ENCODE measurements around the gene CHST11.
A peak's percentile ranks its signal among the peaks of the same experiment; 100 is the strongest.
"Not testable (repeated sequence)": the region's sequence is repeated elsewhere in the genome, so short reads cannot be mapped to it uniquely, and the experiment has no call there.

Gene CHST11

GRCh38 chr12:104568487-104568868, 111.7 kb downstream of the CHST11 start:
- no peak for DNase-seq

DNA sequence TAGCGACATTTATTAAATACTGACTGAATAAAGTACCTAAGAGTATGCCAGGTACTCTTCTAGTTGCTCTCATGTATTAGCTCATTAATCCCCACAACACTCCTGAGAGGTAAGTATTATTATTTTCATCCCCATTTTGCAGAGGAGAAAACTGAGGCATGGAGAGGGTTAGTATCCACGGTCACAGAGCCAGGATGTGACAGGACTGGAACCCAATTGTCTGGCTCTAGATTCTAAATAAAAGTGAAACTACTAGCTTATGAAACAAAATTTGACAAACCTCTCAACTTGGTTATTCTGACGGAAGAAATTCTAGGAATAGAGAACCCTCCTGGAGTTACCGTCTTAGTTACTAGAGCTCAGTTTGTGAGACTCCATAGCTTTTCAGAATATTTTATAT, 112.2 kb downstream of the CHST11 start:
- DNase-seq = no peak

GRCh38 chr12:104569346-104570173, 112.8 kb downstream of the CHST11 start:
- DNase-seq = peak; percentile 98

DNA sequence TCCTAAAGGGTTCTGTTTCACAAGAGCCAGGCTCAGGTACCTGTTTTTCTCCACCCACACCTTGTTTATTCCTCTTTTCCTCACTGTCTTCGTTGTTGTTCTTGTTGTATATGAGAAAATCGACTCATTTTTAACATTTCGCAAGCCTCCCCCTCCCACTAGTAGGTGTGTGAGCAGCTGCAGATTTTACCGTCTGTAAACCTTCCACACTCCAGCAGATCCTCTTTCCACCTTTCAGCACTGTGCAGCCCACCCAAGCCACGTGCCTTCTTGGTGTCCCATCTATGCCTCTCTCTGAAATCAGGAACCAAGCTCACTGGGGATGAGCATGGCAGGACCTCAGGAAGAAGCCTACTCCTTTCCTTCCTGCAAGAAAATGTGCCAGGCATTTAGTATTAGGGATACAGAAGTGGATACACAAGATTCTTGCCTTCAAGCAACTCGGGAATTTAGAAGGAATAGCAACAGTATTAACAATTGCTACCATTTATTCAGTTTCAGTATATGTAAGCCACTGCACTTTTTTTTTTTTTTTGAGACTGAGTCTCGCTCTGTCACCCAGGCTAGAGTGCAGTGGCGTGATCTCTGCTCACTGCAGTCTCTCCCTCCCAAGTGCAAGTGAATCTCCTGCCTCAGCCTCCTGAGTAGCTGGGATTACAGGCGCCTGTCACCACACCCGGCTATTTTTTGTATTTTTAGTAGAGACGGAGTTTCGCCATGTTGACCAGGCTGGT, 113.6 kb downstream of the CHST11 start:
- DNase-seq = peak in 1 of 2 experiments; percentile 61

DNA sequence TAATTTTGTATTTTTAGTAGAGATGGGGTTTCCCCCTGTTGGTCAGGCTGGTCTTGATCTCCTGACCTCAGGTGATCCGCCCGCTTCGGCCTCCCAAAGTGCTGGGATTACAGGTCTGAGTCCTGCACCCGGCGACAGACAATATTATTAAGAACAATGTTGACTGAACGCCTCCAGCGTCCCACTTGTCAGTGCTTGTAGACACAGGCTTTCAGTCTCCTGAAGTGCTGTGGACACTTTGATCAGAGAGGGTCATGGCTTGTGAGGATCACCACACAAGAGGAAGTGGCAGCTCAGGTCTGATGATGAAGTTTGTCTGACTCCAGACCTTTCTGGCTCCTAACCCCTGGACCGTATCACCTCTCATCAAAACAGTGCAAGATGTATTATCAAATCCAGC, 114.6 kb downstream of the CHST11 start:
- no peak for DNase-seq

DNA sequence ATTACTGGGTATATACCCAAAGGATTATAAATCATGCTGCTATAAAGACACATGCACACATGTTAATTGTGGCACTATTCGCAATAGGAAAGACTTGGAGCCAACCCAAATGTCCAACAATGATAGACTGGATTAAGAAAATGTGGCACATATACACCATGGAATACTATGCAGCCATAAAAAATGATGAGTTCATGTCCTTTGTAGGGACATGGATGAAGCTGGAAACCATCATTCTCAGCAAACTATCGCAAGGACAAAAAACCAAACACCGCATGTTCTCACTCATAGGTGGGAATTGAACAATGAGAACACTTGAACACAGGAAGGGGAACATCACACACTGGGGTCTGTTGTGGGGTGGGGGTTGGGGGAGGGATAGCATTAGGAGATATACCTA, 117.6 kb downstream of the CHST11 start:
- not testable (repeated sequence) for DNase-seq

- DNase-seq = not testable (repeated sequence)
Observed at GRCh38 chr12:104574758-104575157, 118.0 kb downstream of the CHST11 start.

- DNase-seq = no peak
Observed at GRCh38 chr12:104575442-104576186, 118.9 kb downstream of the CHST11 start.

DNA sequence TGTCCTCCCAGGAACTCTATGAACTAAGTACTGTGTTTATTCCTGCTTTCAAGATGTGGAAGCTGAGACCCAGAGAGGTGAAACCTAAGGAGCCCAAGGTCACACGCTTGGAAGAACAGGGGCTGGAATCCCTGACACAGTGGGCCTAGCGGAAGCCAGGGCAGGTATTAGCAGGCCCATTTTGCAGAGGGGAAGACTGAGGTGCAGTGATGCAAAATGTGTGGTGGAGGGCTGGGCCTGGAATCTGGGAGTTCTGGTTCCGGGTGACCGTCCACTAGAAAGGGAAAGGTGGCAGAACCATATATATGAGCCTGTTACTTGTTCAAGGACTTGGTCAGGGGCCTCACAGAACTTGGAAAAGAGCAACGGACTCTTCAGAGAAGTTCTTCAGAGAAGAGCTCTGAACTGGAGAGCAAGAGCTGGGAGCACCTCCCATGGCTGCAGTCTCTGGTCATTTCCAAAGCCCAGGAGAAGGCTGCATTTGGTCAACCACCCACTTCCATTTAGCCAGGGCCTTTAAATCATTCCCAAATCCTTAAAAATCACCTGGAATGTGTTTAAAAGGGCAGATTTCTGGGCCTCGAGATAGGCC, 119.5 kb downstream of the CHST11 start:
- DNase-seq = no peak

GRCh38 chr12:104576980-104577580, 120.3 kb downstream of the CHST11 start:
- DNase-seq = no peak

GRCh38 chr12:104577581-104577981, 120.8 kb downstream of the CHST11 start:
- DNase-seq = no peak

GRCh38 chr12:104578453-104578852, 121.7 kb downstream of the CHST11 start:
- DNase-seq = no peak

DNA sequence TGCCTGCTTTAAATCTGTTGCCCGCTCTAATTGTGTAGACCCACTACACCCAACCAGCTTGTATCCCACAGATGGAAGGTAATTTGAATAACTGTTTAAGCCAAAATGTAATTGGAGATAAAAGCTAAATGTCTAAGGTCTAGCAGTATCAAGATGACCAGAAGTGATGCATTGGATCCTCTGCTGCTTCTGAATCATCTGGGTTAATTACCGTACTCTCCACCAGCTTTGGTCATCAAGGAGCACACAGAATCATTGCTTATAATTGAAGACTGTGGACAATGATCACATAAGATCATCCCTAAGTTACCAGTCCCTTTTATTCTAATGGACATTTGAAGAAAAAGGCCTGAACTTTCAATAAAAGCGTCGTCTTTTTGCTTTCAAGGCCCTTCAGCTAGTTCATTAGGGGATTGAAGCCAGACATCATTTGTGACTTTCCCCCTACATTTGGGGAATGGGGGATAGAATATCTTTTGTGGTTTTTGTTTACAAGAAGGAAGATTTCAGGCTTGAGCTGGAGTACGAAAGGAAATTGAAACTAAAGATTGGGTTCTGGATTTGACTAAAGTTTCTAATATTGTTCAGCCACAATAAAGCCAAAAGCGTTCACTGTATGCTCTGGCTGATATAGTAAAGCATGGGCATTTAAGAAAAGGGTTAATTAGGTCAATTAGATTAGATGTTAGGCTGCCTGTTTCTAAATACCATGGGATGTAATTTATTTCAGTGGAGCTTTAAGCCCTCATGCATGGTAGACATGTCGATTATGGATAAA, 123.2 kb downstream of the CHST11 start:
- no peak for DNase-seq

GRCh38 chr12:104581005-104581570, 124.3 kb downstream of the CHST11 start:
- no peak for DNase-seq

GRCh38 chr12:104582739-104583138, 126.0 kb downstream of the CHST11 start:
- DNase-seq = no peak

DNA sequence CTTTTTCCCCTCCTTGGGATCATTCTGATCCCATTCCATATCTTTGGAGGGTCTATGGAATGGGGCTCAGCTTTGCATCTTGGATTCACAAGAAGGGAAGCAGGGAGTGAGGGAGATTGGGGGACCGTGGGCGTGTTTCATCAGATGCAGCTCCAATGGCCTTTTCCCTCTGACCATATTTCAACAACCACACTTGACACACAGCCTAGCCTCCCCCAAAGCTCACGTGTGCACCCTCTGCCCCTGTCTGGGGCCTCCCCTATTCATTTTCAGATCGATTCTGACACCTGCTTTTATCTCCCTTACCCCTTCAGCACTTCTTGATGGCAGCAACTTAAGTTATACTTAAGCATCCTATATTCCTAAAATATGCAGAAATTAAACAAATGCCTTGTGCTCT, 126.6 kb downstream of the CHST11 start:
- DNase-seq = no peak

DNA sequence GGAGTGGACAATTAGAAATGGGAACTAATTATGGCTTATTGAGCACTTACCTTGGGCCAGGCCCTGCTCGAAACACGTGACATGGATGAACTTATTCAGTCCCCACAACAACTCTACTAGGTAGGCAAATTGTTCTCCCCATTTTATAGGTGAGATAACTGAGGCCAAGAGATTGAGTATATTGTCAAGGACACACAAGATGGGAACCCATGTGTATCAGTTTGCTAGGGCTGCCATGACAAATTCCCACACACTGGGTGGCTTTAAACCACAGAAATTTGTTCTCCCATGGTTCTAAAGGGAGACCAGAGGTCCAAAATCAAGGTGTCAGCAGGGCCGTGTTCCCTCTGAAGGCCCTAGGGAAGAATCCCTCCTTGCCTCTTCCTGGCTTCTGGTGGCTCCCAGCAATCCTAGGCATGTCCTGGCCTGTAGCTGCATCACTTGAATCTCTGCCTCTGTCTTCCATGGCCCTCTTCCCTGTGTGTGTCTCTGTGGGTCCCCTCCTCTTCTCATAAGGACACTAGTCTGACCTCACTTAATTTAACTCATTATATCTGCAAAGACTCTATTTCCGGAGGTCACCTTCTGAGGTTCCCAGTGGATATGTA, 128.8 kb downstream of the CHST11 start:
- no peak for DNase-seq

- DNase-seq = no peak
Observed at GRCh38 chr12:104586351-104586919, 129.7 kb downstream of the CHST11 start.

DNA sequence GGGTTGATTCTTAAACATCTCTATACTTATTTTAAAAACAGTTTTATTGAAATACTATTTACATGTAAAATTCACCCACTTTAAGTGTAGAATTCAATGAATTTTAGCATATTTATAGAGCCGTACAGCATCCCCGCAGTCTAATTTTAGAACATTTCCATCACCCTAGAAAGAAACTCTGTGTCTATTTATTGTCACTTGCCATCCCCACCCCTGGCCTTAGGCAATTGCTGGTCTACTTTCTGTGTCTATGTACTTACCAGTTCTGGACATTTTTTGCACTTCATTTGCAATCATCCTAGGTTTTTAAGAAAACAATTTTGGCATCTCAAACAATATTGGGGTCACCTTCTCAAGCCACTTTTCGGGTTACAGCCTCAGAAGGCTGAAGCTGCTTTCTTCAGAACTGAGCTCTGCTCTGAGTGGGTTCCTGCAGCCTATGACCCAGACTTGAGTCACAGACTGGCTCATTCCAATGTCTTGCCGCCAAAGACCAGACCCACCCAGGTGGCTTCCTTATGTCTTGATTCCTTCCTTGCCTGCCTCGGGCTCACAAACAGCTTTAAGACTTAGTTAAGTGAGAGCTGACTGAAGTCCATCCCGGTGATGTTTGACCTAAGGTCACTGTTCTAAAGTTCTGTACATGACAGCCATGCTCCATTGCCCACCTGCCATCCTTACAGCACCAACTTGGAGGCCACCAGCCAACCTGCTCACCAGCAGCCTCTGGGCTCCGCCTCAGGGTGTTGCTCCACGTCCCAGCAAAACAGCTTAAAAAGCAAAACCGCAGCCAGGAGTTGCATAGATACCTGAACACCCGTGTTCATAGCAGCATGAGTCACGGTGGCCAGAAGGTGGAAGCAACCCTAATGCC, 131.5 kb downstream of the CHST11 start:
- no peak for DNase-seq
